Kidney tubule cell (primary cell): Measurements from ENCODE around the gene MYO9A.

Experiments
- DNase-seq: peaks from one replicate; pipeline ENCODE4 v3.0.0-alpha.2; 2018; ENCODE audit warnings: low spot score

The MYO9A gene

GRCh38 chr15:71781965-71782265 is 336.0 kb downstream of the MYO9A start:
- DNase-seq, result no peak

- peak; percentile 45 for DNase-seq
Observed at GRCh38 chr15:71781179-71781964, 336.6 kb downstream of the MYO9A start.

GRCh38 chr15:71780115-71780976 is 337.6 kb downstream of the MYO9A start:
- peak; percentile 52 for DNase-seq

GRCh38 chr15:71779073-71779797 is 338.7 kb downstream of the MYO9A start:
- DNase-seq, result no peak

- no peak for DNase-seq
Observed at GRCh38 chr15:71777216-71777943, 340.6 kb downstream of the MYO9A start.

GRCh38 chr15:71776304-71776703 is 341.6 kb downstream of the MYO9A start:
- no peak for DNase-seq

- no peak for DNase-seq
Observed at GRCh38 chr15:71775856-71776255, 342.1 kb downstream of the MYO9A start.

GRCh38 chr15:71773206-71773859 is 344.6 kb downstream of the MYO9A start:
- DNase-seq, result no peak
